HepG2 (cell line): ENCODE results near the gene OGFOD3. TPM values are rescaled to one million over a fixed set of nuclear protein-coding genes. Genes with fewer than 3 reads are reported as not detected.

Experiments used
- ATF4 ChIP-seq, 2 experiments: fragments of 450-650 bp in 1 of 2; sonication (generic) in 1 of 2; formaldehyde crosslinking; IDR thresholded peaks; 2 replicates each; pipeline versions ENCODE4 v1.5.0 to v1.8.0; 2020 to 2022; ENCODE audit warnings: mild to moderate bottlenecking in 1 of 2, missing genetic modification reagents in 1 of 2
- CTCF ChIP-seq: sonication (generic); formaldehyde crosslinking; IDR thresholded peaks from 2 replicates; pipeline ENCODE4 v1.5.0; 2020; ENCODE audit warnings: mild to moderate bottlenecking, missing genetic modification reagents, moderate library complexity
- IKZF5 ChIP-seq: IDR thresholded peaks from 2 replicates; pipeline ENCODE4 v1.6.1; 2018; ENCODE audit warnings: missing genetic modification reagents, mild to moderate bottlenecking, missing compliant biosample characterization
- KDM3A ChIP-seq: IDR thresholded peaks from 2 replicates; pipeline ENCODE4 v1.6.1; 2018; ENCODE audit warnings: low read depth, missing compliant biosample characterization
- RFX3 ChIP-seq: IDR thresholded peaks from 2 replicates; pipeline ENCODE4 v1.6.1; 2016; ENCODE audit warnings: missing biosample characterization, missing genetic modification reagents
- ZKSCAN8 ChIP-seq: IDR thresholded peaks from 2 replicates; pipeline ENCODE4 v1.6.1; 2016; ENCODE audit warnings: borderline replicate concordance, missing genetic modification reagents, missing compliant biosample characterization
- ZNF280D ChIP-seq: sonication (generic); formaldehyde crosslinking; IDR thresholded peaks from 2 replicates; pipeline ENCODE4 v1.5.1; 2020; ENCODE audit warnings: mild to moderate bottlenecking, missing genetic modification reagents
- ZNF382 ChIP-seq: sonication (generic); formaldehyde crosslinking; IDR thresholded peaks from 2 replicates; pipeline ENCODE4 v1.5.0; 2020; ENCODE audit warnings: missing genetic modification reagents, mild to moderate bottlenecking, borderline replicate concordance
- ZNF609 ChIP-seq: sonication (generic); formaldehyde crosslinking; IDR thresholded peaks from 2 replicates; pipeline ENCODE4 v1.4.0; 2020; ENCODE audit warnings: mild to moderate bottlenecking, missing genetic modification reagents, borderline replicate concordance
- ZNF615 ChIP-seq: sonication (generic); formaldehyde crosslinking; IDR thresholded peaks from 2 replicates; pipeline ENCODE4 v1.5.0; 2020; ENCODE audit warnings: mild to moderate bottlenecking, missing genetic modification reagents, borderline replicate concordance
- polyA plus RNA-seq, 8 experiments: library from polyadenylated mRNA; depleted of rRNA in 3 of 8; stranded (reverse) in 7 of 8; unstranded in 1 of 8; fragments of >200 nt; fragmentation: Illumina TruSeq in 4 of 8; extraction: Trizol in 4 of 8; gene quantifications; 2 replicates each; pipeline versions ENCODE4 v1.2.1 to v1.2.3, GENCODE V29; 2011 to 2016; ENCODE audit warnings: low read depth in 4 of 8, missing spikeins in 1 of 8, mixed read lengths in 1 of 8; ENCODE audit not compliant: insufficient read depth in 1 of 8
- total RNA-seq, 5 experiments: library from RNA; depleted of rRNA; stranded (reverse); fragments of >200 nt; fragmentation: Illumina TruSeq; extraction: Trizol; gene quantifications; 2 replicates each; pipeline ENCODE4 v1.2.3, GENCODE V29; 2016; ENCODE audit warnings: low read depth in 1 of 5
- TF ChIP-seq, protein P1 (sequence below): fragments of 450-650 bp; IDR thresholded peaks from 2 replicates; pipeline ENCODE4 v1.6.1; 2017; ENCODE audit warnings: mild to moderate bottlenecking

Gene OGFOD3
- total and polyA plus RNA-seq, 2 of the 13 experiments (the other 11 are each of a cell fraction or from before 2014, with no cell fraction given) = 40.0 to 42.1 TPM

GRCh38 chr17:82346342-82347300 is 71.8 kb downstream of the OGFOD3 start (continued):
- peak; percentile 97 for TF ChIP-seq ZNF609 (CRISPR knock-in tag)
- TF ChIP-seq ZNF280D (CRISPR knock-in tag) = peak; percentile 60; the same call in 1 of the 2 replicates
- TF ChIP-seq ZNF615 (CRISPR knock-in tag) = no peak
- peak; percentile 66 to 85; a peak in 3 of 4 replicates for TF ChIP-seq ATF4 (CRISPR knock-in tag; IDR thresholded peaks at IDR 0.05)
- TF ChIP-seq, protein P1, sequence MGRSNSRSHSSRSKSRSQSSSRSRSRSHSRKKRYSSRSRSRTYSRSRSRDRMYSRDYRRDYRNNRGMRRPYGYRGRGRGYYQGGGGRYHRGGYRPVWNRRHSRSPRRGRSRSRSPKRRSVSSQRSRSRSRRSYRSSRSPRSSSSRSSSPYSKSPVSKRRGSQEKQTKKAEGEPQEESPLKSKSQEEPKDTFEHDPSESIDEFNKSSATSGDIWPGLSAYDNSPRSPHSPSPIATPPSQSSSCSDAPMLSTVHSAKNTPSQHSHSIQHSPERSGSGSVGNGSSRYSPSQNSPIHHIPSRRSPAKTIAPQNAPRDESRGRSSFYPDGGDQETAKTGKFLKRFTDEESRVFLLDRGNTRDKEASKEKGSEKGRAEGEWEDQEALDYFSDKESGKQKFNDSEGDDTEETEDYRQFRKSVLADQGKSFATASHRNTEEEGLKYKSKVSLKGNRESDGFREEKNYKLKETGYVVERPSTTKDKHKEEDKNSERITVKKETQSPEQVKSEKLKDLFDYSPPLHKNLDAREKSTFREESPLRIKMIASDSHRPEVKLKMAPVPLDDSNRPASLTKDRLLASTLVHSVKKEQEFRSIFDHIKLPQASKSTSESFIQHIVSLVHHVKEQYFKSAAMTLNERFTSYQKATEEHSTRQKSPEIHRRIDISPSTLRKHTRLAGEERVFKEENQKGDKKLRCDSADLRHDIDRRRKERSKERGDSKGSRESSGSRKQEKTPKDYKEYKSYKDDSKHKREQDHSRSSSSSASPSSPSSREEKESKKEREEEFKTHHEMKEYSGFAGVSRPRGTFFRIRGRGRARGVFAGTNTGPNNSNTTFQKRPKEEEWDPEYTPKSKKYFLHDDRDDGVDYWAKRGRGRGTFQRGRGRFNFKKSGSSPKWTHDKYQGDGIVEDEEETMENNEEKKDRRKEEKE = no peak
- TF ChIP-seq IKZF5 (CRISPR knock-in tag) = peak; percentile 94
- TF ChIP-seq RFX3 (CRISPR knock-in tag) = no peak; the same call in 1 of the 2 replicates
- TF ChIP-seq KDM3A (CRISPR knock-in tag) = peak; percentile 89; the same call in 1 of the 2 replicates
- peak; percentile 20; the same call in 1 of the 2 replicates for TF ChIP-seq CTCF (CRISPR knock-in tag)
- TF ChIP-seq ZNF382 (CRISPR knock-in tag) = no peak
- peak; percentile 94 for TF ChIP-seq ZKSCAN8 (CRISPR knock-in tag)
